HG03457 (cell line): ENCODE results near the gene FUT4.
A peak's percentile ranks its signal among the peaks of the same experiment; 100 is the strongest.
"Not testable (repeated sequence)": the region's sequence is repeated elsewhere in the genome, so short reads cannot be mapped to it uniquely, and the experiment has no call there.

ENCODE experiments used
- ATAC-seq: cut with Tn5 transposase; IDR thresholded peaks from one replicate; pipeline ENCODE4 v1.9.1; 2021; ENCODE audit warnings: moderate number of reproducible peaks; ENCODE audit not compliant: unreplicated experiment

FUT4 gene

GRCh38 chr11:94563848-94564467, 20.2 kb downstream of the FUT4 start:
- ATAC-seq = no peak

- ATAC-seq = no peak
These were observed 23.5 kb downstream of the FUT4 start, which contains the start of gene PIWIL4 for GRCh38 chr11:94567181-94567670. Gene PIWIL4, plus strand, starts transcription at chr11:94567368. Its CDS starts 151 bp downstream, at chr11:94567519.

GRCh38 chr11:94568200-94568599, 24.5 kb downstream of the FUT4 start:
- ATAC-seq = no peak

DNA sequence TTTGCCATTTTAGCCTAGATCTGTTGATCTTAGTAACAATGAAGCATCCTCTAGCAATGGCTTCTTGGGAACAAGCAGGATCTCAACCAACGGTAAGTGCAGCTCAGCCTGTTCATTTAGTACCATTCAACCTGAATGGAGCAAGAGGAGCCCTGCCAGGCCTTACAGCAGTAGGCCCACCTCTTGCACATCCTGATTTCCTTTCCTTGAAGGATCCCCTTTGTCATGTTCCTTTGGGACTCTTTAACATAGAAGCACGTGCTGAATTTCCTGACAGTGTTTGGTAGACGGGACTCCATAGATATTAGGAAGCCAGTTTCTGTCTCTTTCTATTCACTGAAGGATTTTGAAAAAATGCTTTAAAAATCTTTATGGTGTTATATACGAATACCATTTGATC, 25.0 kb downstream of the FUT4 start:
- ATAC-seq = no peak

GRCh38 chr11:94572975-94573374, 29.3 kb downstream of the FUT4 start:
- not testable (repeated sequence) for ATAC-seq

DNA sequence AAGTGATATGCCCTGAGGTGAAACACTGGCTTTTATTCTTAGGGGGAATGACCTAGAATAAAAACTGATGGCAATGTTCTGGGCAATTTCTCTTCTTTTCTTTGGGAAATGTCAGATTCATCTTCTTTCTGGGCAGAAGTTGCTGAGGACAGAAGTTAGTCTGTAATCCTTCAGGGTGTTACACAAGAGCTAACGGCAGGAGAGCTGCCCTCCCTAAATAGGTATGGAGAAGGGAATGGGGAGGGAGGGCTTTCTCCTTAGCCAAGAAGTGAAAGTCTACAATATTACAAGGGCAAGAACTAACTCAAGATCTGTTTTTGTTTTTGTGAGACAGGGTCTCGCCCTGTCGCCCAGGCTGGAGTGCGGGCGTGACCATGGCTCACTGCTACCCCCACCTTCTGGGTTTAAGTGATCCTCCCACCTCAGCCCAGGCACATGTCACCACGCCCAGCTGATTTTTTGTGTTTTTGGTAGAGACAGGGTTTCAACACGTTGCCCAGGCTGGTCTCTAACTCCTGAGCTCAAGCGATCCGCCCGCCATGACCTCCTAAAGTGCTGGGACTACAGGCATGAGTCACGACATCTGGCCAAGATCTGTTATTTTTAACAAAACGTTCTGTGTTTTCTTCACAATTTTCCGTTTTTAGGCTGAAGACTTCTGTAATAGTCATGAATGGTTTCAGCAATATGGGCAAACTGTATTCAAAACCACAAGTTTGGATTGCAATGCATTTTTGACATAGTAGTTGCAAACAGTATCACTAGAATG, 30.7 kb downstream of the FUT4 start:
- no peak for ATAC-seq

GRCh38 chr11:94576306-94576705, 32.6 kb downstream of the FUT4 start:
- no peak for ATAC-seq

DNA sequence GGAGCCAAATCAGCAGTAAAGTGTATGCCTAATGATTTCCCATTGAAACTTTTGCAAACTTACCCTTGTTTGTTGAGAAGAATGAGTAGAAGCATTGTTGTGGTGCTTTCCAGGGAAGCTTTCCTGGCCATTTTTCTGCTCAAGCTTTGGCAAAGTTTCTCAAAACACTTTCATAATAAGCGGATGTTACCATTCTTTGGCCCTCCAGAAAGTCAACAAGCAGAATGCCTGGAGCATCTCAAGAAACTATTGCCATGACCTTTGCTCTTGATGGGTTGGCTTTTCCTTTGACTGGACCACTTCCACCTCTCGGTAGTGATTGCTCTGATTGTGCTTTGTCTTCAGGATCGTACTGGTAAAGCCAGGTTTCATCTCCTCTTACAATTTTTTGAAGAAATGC, 34.1 kb downstream of the FUT4 start:
- ATAC-seq = no peak

GRCh38 chr11:94581926-94582325, 38.2 kb downstream of the FUT4 start:
- peak; percentile 57 for ATAC-seq

DNA sequence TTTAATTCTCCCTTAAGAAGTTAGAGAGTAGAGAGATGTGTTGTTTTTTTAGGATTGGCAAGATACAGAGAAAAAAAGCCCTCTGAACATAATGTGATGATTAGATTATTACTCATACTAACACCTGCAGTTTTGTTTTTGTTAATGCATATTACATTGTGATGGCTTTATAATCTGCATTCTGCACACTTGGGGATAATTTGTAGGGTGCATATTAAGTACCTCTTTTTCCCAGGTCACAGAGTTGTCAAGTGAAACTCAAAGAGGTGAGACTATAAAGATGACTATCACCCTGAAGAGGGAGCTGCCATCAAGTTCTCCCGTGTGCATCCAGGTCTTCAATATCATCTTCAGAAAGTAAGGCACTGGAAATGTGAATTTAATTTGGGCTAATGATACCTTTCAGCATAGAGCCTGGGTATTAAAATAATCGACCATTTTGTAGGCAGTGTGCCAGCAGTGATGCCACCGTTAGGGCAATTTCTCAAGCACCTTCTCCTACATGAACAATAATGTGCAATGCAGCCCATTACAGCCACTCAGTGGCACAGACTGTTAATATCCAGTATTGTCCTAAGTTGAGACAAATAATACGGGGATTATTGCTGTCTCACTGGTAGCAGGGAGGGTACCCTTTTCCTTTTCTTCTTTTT, 39.6 kb downstream of the FUT4 start:
- ATAC-seq = no peak

GRCh38 chr11:94583866-94584500, 40.3 kb downstream of the FUT4 start:
- ATAC-seq = peak; percentile 44

- ATAC-seq = no peak
These were observed 41.3 kb downstream of the FUT4 start for GRCh38 chr11:94584978-94585377.

- no peak for ATAC-seq
These were observed 41.7 kb downstream of the FUT4 start for GRCh38 chr11:94585399-94585798.

- no peak for ATAC-seq
These were observed 42.8 kb downstream of the FUT4 start for GRCh38 chr11:94586546-94586945.

DNA sequence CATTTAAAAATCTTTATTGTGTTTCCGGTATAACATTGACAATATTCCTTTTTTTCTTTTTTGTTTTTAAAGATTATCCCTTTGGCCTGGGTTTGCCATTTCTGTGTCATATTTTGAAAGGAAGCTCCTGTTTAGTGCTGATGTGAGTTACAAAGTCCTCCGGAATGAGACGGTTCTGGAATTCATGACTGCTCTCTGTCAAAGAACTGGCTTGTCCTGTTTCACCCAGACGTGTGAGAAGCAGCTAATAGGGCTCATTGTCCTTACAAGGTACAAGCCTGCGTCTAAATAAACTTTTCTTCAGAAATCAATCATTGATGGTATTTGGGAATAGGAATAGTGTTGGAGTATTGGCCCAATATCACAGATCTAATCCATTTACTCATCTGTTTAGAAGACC, 43.3 kb downstream of the FUT4 start:
- no peak for ATAC-seq

- no peak for ATAC-seq
These were observed 44.7 kb downstream of the FUT4 start for GRCh38 chr11:94588366-94588942.

- no peak for ATAC-seq
These were observed 46.8 kb downstream of the FUT4 start for GRCh38 chr11:94590352-94591041.

DNA sequence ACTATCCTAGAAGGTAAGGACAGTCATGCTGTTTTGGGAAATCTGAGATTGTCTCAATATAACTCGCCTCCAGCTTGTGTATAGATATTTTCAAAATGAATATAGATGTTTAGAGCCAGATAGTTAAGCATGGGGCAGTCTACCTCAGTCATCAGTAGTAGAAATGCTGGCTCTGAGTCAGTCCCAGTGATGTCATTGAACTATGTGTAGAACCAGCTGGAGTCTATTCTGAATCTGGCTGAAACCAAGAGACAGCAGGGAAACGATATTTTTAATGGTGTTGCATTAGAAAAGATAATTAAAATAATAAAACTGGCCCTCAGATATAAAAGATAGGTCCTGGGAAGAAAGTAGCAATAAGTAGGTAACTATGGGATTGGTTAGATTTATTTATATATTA, 49.3 kb downstream of the FUT4 start:
- ATAC-seq = peak; percentile 74

DNA sequence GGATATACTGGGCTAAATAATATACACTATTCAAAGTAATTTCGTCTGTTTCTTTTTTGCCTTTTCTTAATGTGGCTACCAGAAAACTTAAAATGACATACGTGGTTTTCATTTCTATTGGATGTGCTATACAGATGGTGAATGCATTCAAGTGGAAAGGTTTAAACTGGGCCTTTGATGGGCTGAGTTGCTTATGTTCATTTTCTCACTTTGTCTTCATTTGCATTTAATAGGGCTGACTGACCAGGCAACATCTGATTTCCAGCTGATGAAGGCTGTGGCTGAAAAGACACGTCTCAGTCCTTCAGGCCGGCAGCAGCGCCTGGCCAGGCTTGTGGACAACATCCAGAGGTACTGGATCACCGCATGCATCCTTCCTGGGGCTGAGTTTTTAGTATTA, 51.4 kb downstream of the FUT4 start:
- ATAC-seq = no peak

- no peak for ATAC-seq
These were observed 54.2 kb downstream of the FUT4 start for GRCh38 chr11:94597896-94598295.
